ENCODE measurements around the gene SNX18. TPM values are rescaled to one million over a fixed set of nuclear protein-coding genes. Genes with fewer than 3 reads are reported as not detected.

SNX18 gene
- polyA plus RNA-seq, 1 donor from 2014 or later: 7.9 TPM

DNA sequence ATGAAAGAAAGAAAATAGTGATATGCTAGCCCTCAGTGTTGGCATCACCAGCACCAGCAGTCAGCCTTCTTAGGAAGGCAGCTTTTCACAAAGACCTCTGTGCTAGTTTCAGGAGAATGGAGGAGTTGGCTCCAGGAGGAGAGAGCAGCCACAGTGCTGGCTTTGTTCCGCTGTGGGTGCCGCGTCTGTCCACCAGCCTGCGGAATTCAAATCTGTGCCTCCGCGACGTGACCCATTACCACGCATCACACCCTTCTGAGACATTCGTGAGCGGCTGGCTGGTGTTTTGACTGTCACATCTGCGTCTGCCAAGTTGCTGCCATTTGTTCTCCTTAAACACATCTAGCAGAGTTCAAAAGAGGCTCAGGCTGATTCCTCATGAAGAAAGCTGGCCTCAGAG, 34.4 kb downstream of the SNX18 start:
- TF ChIP-seq, protein P1, sequence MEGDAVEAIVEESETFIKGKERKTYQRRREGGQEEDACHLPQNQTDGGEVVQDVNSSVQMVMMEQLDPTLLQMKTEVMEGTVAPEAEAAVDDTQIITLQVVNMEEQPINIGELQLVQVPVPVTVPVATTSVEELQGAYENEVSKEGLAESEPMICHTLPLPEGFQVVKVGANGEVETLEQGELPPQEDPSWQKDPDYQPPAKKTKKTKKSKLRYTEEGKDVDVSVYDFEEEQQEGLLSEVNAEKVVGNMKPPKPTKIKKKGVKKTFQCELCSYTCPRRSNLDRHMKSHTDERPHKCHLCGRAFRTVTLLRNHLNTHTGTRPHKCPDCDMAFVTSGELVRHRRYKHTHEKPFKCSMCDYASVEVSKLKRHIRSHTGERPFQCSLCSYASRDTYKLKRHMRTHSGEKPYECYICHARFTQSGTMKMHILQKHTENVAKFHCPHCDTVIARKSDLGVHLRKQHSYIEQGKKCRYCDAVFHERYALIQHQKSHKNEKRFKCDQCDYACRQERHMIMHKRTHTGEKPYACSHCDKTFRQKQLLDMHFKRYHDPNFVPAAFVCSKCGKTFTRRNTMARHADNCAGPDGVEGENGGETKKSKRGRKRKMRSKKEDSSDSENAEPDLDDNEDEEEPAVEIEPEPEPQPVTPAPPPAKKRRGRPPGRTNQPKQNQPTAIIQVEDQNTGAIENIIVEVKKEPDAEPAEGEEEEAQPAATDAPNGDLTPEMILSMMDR (IDR thresholded peaks at IDR 0.05; ENCODE audit: poor library complexity, severe bottlenecking): no peak
- TF ChIP-seq EZH2 (IDR thresholded peaks at IDR 0.05; ENCODE audit: borderline replicate concordance, insufficient read depth, low read length, poor library complexity, severe bottlenecking) (no peak), MXI1 (conservative IDR thresholded peaks at IDR 0.05; ENCODE audit: poor library complexity, severe bottlenecking) (no peak), TAF1 (IDR thresholded peaks at IDR 0.05; ENCODE audit: low read depth) (no peak), SMC3 (conservative IDR thresholded peaks at IDR 0.05; ENCODE audit: poor library complexity) (no peak), RAD21 (conservative IDR thresholded peaks at IDR 0.05) (no peak), EP300 (conservative IDR thresholded peaks at IDR 0.05; ENCODE audit: poor library complexity, severe bottlenecking) (no peak), POLR2AphosphoS5 (IDR thresholded peaks at IDR 0.05) (no peak)
- TF ChIP-seq, protein P2, sequence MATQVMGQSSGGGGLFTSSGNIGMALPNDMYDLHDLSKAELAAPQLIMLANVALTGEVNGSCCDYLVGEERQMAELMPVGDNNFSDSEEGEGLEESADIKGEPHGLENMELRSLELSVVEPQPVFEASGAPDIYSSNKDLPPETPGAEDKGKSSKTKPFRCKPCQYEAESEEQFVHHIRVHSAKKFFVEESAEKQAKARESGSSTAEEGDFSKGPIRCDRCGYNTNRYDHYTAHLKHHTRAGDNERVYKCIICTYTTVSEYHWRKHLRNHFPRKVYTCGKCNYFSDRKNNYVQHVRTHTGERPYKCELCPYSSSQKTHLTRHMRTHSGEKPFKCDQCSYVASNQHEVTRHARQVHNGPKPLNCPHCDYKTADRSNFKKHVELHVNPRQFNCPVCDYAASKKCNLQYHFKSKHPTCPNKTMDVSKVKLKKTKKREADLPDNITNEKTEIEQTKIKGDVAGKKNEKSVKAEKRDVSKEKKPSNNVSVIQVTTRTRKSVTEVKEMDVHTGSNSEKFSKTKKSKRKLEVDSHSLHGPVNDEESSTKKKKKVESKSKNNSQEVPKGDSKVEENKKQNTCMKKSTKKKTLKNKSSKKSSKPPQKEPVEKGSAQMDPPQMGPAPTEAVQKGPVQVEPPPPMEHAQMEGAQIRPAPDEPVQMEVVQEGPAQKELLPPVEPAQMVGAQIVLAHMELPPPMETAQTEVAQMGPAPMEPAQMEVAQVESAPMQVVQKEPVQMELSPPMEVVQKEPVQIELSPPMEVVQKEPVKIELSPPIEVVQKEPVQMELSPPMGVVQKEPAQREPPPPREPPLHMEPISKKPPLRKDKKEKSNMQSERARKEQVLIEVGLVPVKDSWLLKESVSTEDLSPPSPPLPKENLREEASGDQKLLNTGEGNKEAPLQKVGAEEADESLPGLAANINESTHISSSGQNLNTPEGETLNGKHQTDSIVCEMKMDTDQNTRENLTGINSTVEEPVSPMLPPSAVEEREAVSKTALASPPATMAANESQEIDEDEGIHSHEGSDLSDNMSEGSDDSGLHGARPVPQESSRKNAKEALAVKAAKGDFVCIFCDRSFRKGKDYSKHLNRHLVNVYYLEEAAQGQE (IDR thresholded peaks at IDR 0.05; ENCODE audit: borderline replicate concordance): no peak
- Histone ChIP-seq H3K9me2 (ENCODE audit: insufficient read depth, low read length) (no peaks in the 10 kb centered on the region), H3K27ac (ENCODE audit: low read length) (no peak overlapping the region), H3K79me2 (replicated peaks; ENCODE audit: insufficient read depth, low read length) (no peaks in the 10 kb centered on the region), H3K36me3 (ENCODE audit: insufficient read depth, low read length) (no peaks in the 10 kb centered on the region), H3K4me3 (ENCODE audit: low read length) (no peak overlapping the region), H3K9ac (ENCODE audit: low read length) (no peak overlapping the region), H3F3A (ENCODE audit: insufficient read depth, low read length, poor library complexity, severe bottlenecking) (no peaks in the 10 kb centered on the region), H2AFZ (ENCODE audit: low read depth, low read length) (no peak overlapping the region), H3K9me3 (ENCODE audit: low read length) (no peaks in the 10 kb centered on the region), H3K4me2 (ENCODE audit: low read length) (no peak overlapping the region), H4K20me1 (ENCODE audit: insufficient read depth) (no peaks in the 10 kb centered on the region), H3K27me3 (ENCODE audit: insufficient read depth, low read depth, low read length) (no peaks in the 10 kb centered on the region)

DNA sequence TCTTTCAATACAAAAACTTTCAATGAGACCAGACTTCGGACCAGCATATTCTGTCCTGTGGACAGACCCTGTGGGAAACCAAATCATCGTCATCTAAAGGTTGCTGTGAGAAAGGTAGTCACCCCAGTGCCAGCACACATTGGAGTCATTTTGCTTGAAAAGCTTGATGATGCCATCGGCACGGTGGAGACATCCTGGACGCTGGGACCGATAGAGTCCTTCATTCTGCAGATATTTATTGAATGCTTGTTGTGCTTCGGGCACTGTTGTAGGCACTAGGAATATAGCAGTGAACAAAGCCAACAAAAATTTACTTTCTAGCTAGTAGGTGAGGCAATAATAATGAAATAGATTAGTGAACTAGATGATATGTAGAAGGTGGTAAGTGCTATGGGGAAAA, 34.9 kb downstream of the SNX18 start:
- no peak overlapping the region for H3K4me3 ChIP-seq (ENCODE audit: low read length)
- H3K27ac ChIP-seq (ENCODE audit: low read length): no peak overlapping the region
- H3K79me2 ChIP-seq (replicated peaks; ENCODE audit: insufficient read depth, low read length): no peaks in the 10 kb centered on the region
- no peak for TF ChIP-seq POLR2AphosphoS5 (IDR thresholded peaks at IDR 0.05)
- no peak for TF ChIP-seq MXI1 (conservative IDR thresholded peaks at IDR 0.05; ENCODE audit: poor library complexity, severe bottlenecking)
- no peak for TF ChIP-seq EP300 (conservative IDR thresholded peaks at IDR 0.05; ENCODE audit: poor library complexity, severe bottlenecking)
- no peak for TF ChIP-seq RAD21 (conservative IDR thresholded peaks at IDR 0.05)
- TF ChIP-seq, protein P2 (IDR thresholded peaks at IDR 0.05; ENCODE audit: borderline replicate concordance): no peak
- TF ChIP-seq SMC3 (conservative IDR thresholded peaks at IDR 0.05; ENCODE audit: poor library complexity): no peak
- TF ChIP-seq EZH2 (IDR thresholded peaks at IDR 0.05; ENCODE audit: borderline replicate concordance, insufficient read depth, low read length, poor library complexity, severe bottlenecking): no peak
- no peak for TF ChIP-seq TAF1 (IDR thresholded peaks at IDR 0.05; ENCODE audit: low read depth)
- H3K27me3 ChIP-seq (ENCODE audit: insufficient read depth, low read depth, low read length): no peaks in the 10 kb centered on the region
- H3F3A ChIP-seq (ENCODE audit: insufficient read depth, low read length, poor library complexity, severe bottlenecking): no peaks in the 10 kb centered on the region
- no peaks in the 10 kb centered on the region for H3K9me3 ChIP-seq (ENCODE audit: low read length)
- no peaks in the 10 kb centered on the region for H3K36me3 ChIP-seq (ENCODE audit: insufficient read depth, low read length)
- H3K9ac ChIP-seq (ENCODE audit: low read length): no peak overlapping the region
- no peak overlapping the region for H2AFZ ChIP-seq (ENCODE audit: low read depth, low read length)
- no peaks in the 10 kb centered on the region for H4K20me1 ChIP-seq (ENCODE audit: insufficient read depth)
- H3K9me2 ChIP-seq (ENCODE audit: insufficient read depth, low read length): no peaks in the 10 kb centered on the region
- no peak overlapping the region for H3K4me2 ChIP-seq (ENCODE audit: low read length)
